Right lobe of liver (tissue), 6 donors: ENCODE measurements around the gene MRPL12. TPM values are rescaled to one million over a fixed set of nuclear protein-coding genes. Genes with fewer than 3 reads are reported as not detected.

Experiments used
- ATAC-seq, 4 donors: fragments of 200-7000 bp; cut with Tn5 transposase; one replicate each; pipeline ENCODE4 v1.9.1; 2020; ENCODE audit warnings: mild to moderate bottlenecking in 4 of 4, moderate library complexity in 4 of 4
- DNase-seq, 3 donors: peaks; one replicate each; pipeline ENCODE4 v3.0.0-alpha.2; 2020
- H3K27ac ChIP-seq, 3 donors: fragments of 200-600 bp; one replicate each; pipeline ENCODE4 v1.8.0; 2022
- H3K27me3 ChIP-seq, 2 donors: fragments of 200-600 bp; one replicate each; pipeline ENCODE4 v1.8.0; 2022
- H3K36me3 ChIP-seq, 4 donors: fragments of 200-600 bp; sonication (generic) in 1 of 4; one replicate each; pipeline versions ENCODE4 v1.5.1 to v1.8.0; 2017 to 2022; ENCODE audit warnings: control low read depth in 1 of 4
- H3K4me1 ChIP-seq, 4 donors: fragments of 200-600 bp; sonication (generic) in 1 of 4; one replicate each; pipeline versions ENCODE4 v1.5.1 to v1.8.0; 2017 to 2022; ENCODE audit warnings: control low read depth in 1 of 4
- H3K4me3 ChIP-seq, 3 donors: fragments of 200-600 bp; one replicate each; pipeline ENCODE4 v1.8.0; 2022
- H3K9me3 ChIP-seq, 4 donors: fragments of 200-600 bp; sonication (generic) in 1 of 4; one replicate each; pipeline versions ENCODE4 v1.5.1 to v1.8.0; 2017 to 2022; ENCODE audit warnings: control low read depth in 1 of 4
- CTCF ChIP-seq, 4 donors: fragments of 200-600 bp in 3 of 4; fragments of 450-650 bp in 1 of 4; IDR thresholded peaks; one replicate each; pipeline versions ENCODE4 v1.5.1 to v1.8.0; 2016 to 2022; ENCODE audit warnings: antibody characterized with exemption in 4 of 4, mild to moderate bottlenecking in 2 of 4
- POLR2A ChIP-seq: fragments of 450-650 bp; IDR thresholded peaks from one replicate; pipeline ENCODE4 v1.6.1; 2017; ENCODE audit warnings: antibody characterized with exemption, mild to moderate bottlenecking
- WGBS: methylation state at CpG from one replicate; pipeline ENCODE4 v1.1.6; 2018; ENCODE audit warnings: low coverage, low lambda C conversion rate; ENCODE audit not compliant: insufficient coverage; ENCODE audit errors: missing lambda C conversion rate; 5-methylcytosine and 5-hydroxymethylcytosine counted together
- intact Hi-C, 2 donors: fragments of 100-400 bp; cut with DNase I; formaldehyde crosslinking; loops; one replicate each; pipeline versions ENCODE4 v1.11.2 to v1.14.1; 2022
- total RNA-seq, 6 experiments: library from RNA; depleted of rRNA in 2 of 6; stranded (reverse); fragments of >200 nt in 2 of 6; fragmentation: NEBNext Ultra II Directional in 3 of 6; extraction: Animal tissue kit (Norgen Biotek cat#: 25700) in 3 of 6; gene quantifications; one replicate each; pipeline versions ENCODE4 v1.1.0 to v1.2.4, GENCODE V29; 2016 to 2023
- donor health status: DM: no; HTN: yes; CAD: no.
- donor health status: DM: no; HTN: no; CAD: no.
- donor health status: DM: no; HTN: no; CAD: no.
- donor health status: DM: no; HTN: yes; CAD: no.
- donor health status: DM: no; HTN: yes; CAD: no.

Gene MRPL12
- total RNA-seq, 6 experiments from 2014 or later: 43.8 to 119 (median 59.3) TPM

GRCh38 chr17:81715107-81715871 is 12.1 kb downstream of the MRPL12 start:
- ATAC-seq (no peak), DNase-seq (peak in 1 of 3 donors; percentile 49)
- Histone ChIP-seq H3K27ac (no peak overlapping the region), H3K4me1 (peaks cover 0 to 25% (median 9%) of the 10 kb centered on the region in 4 donors), H3K36me3 (peaks cover 0 to 7% (median 2%) of the 10 kb centered on the region in 4 donors), H3K27me3 (no peaks in the 10 kb centered on the region), H3K4me3 (no peak overlapping the region), H3K9me3 (no peaks in the 10 kb centered on the region)
- WGBS: 70% methylated on average over 3 of the region's 32 CpGs
- intact Hi-C loops: no loop called here
- TF ChIP-seq POLR2A (no peak), CTCF (IDR thresholded peaks at IDR 0.05) (no peak)

GRCh38 chr17:81715872-81716673 is 12.9 kb downstream of the MRPL12 start:
- Histone ChIP-seq H3K4me3 (no peak overlapping the region), H3K9me3 (no peaks in the 10 kb centered on the region), H3K36me3 (peaks cover 0 to 7% (median 2%) of the 10 kb centered on the region in 4 donors), H3K27ac (no peak overlapping the region), H3K27me3 (no peaks in the 10 kb centered on the region), H3K4me1 (peaks cover 0 to 17% (median 6%) of the 10 kb centered on the region in 4 donors)
- DNase-seq: peak in 1 of 3 donors; percentile 55
- ATAC-seq: no peak
- 100% methylated on average over 4 of the region's 43 CpGs for WGBS
- no peak for TF ChIP-seq CTCF (IDR thresholded peaks at IDR 0.05)
- intact Hi-C loops: no loop called here

GRCh38 chr17:81716674-81716996 is 13.5 kb downstream of the MRPL12 start:
- intact Hi-C loops: no loop called here
- peak in 1 of 3 donors; percentile 47 for DNase-seq

More at GRCh38 chr17:81716674-81716996, 13.5 kb downstream of the MRPL12 start:
- Histone ChIP-seq H3K9me3 (no peaks in the 10 kb centered on the region), H3K4me1 (peaks cover 0 to 12% (median 4%) of the 10 kb centered on the region in 4 donors), H3K36me3 (peaks cover 0 to 7% (median 2%) of the 10 kb centered on the region in 4 donors), H3K4me3 (no peak overlapping the region), H3K27me3 (no peaks in the 10 kb centered on the region), H3K27ac (no peak overlapping the region)
- no CpG with 5 or more reads among the region's 12 CpGs for WGBS
- no peak for ATAC-seq
- TF ChIP-seq POLR2A (no peak), CTCF (IDR thresholded peaks at IDR 0.05) (no peak)
